HFFc6 (cell line): ENCODE measurements around the gene NECTIN3. TPM values are rescaled to one million over a fixed set of nuclear protein-coding genes. Genes with fewer than 3 reads are reported as not detected.

ENCODE experiments used
- DNase-seq: peaks from one replicate; pipeline ENCODE4 v3.0.0-alpha.2; 2018
- H3K27ac Mint-ChIP-seq: 2 replicates; pipeline ENCODE4 v1.8.0; 2020; ENCODE audit warnings: mild to moderate bottlenecking, mixed read lengths
- H3K27me3 Mint-ChIP-seq: 2 replicates; pipeline ENCODE4 v1.8.0; 2021; ENCODE audit warnings: mild to moderate bottlenecking, moderate library complexity, mixed read lengths; ENCODE audit not compliant: insufficient read depth
- H3K36me3 Mint-ChIP-seq: 2 replicates; pipeline ENCODE4 v1.8.0; 2021; ENCODE audit warnings: low read depth, mixed read lengths
- H3K4me1 Mint-ChIP-seq: 2 replicates; pipeline ENCODE4 v1.8.0; 2020; ENCODE audit warnings: low read depth, mixed read lengths
- H3K4me3 Mint-ChIP-seq: 2 replicates; pipeline ENCODE4 v1.8.0; 2020; ENCODE audit warnings: mild to moderate bottlenecking, moderate library complexity, mixed read lengths
- H3K9me3 Mint-ChIP-seq: 2 replicates; pipeline ENCODE4 v1.8.0; 2020; ENCODE audit warnings: mild to moderate bottlenecking, mixed read lengths
- long read RNA-seq: library from polyadenylated mRNA; unstranded; transcript quantifications from one replicate; pipeline ENCODE4 v2.0.0, GENCODE V29; 2019
- total RNA-seq, 6 experiments: library from RNA; stranded (reverse); fragmentation: NEBNext Ultra II Directional; extraction: Animal tissue kit (Norgen Biotek cat#: 25700); gene quantifications; 2 replicates in 1 of 6; 3 replicates in 5 of 6; pipeline ENCODE4 v1.2.3, GENCODE V29; 2021
- TF ChIP-seq, protein P1 (sequence below): fragments of 200-600 bp; sonication (generic); IDR thresholded peaks from 2 replicates; pipeline ENCODE4 v1.5.0; 2021; ENCODE audit warnings: antibody characterized with exemption, mild to moderate bottlenecking

The NECTIN3 gene, protein sequence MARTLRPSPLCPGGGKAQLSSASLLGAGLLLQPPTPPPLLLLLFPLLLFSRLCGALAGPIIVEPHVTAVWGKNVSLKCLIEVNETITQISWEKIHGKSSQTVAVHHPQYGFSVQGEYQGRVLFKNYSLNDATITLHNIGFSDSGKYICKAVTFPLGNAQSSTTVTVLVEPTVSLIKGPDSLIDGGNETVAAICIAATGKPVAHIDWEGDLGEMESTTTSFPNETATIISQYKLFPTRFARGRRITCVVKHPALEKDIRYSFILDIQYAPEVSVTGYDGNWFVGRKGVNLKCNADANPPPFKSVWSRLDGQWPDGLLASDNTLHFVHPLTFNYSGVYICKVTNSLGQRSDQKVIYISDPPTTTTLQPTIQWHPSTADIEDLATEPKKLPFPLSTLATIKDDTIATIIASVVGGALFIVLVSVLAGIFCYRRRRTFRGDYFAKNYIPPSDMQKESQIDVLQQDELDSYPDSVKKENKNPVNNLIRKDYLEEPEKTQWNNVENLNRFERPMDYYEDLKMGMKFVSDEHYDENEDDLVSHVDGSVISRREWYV
- total RNA-seq: 100 to 1,000 TPM in 1 of 6 experiments, 10 to 100 TPM in 5; 61.5 to 103 (median 84.9) TPM
- long read RNA-seq, partial matches to known transcripts: 6 of 24 reads
- long read RNA-seq, other reads (novel, unspliced or antisense): 17 of 24 reads

DNA sequence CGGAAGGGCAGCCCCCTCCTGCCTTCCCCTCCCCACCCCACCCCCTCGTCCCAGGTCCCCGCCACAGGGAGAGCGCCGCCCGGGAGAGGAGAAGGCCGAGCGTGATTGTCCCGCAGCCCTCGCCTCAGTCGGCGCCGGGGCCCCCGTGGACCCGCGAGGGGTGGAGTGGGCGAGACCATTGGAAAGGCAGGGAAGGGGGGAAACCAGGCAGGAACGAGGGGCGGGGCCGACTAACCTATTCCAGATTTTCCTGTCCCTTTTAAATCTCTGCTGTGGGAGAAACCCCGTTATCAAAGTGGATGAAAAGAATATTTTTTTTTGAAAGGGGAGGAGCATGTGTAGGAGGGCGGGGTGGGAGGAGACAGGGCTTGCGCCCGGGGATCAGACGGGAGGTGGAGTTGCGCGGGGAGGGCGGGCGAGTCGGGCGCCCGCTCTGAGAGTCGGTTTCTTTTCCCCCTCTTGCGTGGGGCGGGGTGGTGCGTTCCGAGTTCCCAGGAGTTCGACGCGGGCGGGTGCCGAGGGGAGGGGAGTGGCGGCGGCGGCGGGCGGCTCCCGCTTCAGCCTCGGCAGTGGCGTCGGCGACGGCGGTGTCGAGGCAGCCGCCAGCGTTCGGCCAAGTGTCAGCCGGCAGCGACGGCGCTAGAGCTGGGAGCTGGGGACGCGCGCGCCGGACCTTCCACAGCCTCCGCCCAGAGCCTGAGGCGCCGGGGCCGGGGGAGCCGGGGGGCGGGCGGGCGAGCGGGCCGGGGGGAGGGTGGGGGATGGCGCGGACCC lies at the start of gene NECTIN3:
NECTIN3 (plus strand) TSS at position 560 of the 774 bp plus-strand sequence; CDS start at position 762, 202 bp downstream.
- H3K36me3 Mint-ChIP-seq: peaks cover 27% of the 10 kb centered on the region
- peak within 1 kb of the TSS; percentile 97 for H3K4me3 Mint-ChIP-seq
- peak within 1 kb of the TSS; percentile 96 for H3K27ac Mint-ChIP-seq
- H3K27me3 Mint-ChIP-seq: no peaks in the 10 kb centered on the region; the same call in 1 of the 2 replicates
- H3K4me1 Mint-ChIP-seq: peaks cover 37% of the 10 kb centered on the region
- no peaks in the 10 kb centered on the region for H3K9me3 Mint-ChIP-seq
- peak; percentile 99 for DNase-seq
- TF ChIP-seq, protein P1, sequence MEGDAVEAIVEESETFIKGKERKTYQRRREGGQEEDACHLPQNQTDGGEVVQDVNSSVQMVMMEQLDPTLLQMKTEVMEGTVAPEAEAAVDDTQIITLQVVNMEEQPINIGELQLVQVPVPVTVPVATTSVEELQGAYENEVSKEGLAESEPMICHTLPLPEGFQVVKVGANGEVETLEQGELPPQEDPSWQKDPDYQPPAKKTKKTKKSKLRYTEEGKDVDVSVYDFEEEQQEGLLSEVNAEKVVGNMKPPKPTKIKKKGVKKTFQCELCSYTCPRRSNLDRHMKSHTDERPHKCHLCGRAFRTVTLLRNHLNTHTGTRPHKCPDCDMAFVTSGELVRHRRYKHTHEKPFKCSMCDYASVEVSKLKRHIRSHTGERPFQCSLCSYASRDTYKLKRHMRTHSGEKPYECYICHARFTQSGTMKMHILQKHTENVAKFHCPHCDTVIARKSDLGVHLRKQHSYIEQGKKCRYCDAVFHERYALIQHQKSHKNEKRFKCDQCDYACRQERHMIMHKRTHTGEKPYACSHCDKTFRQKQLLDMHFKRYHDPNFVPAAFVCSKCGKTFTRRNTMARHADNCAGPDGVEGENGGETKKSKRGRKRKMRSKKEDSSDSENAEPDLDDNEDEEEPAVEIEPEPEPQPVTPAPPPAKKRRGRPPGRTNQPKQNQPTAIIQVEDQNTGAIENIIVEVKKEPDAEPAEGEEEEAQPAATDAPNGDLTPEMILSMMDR: no peak; the same call in 1 of the 2 replicates

DNA sequence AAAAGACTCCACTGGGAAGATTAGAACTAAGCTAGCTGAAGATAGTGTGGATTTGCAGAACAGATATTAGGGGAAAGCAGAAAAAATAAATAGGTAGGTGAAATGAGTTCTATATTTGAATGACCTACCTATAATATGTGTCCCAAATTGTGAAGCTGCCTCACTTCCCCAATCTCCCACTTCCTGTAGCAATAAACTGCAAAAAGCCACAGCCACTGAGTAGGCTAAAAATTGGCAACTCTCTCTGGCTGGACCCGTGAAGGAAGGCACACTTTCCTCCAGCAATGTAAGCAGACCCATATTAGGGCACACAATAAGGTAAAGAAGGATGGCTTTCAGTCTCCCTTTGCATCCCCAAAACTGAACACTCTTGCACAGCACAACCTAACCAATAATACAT lies 43.7 kb upstream of the NECTIN3 start:
- no peak for DNase-seq
- no peaks in the 10 kb centered on the region for H3K27me3 Mint-ChIP-seq
- H3K36me3 Mint-ChIP-seq: no peaks in the 10 kb centered on the region
- H3K9me3 Mint-ChIP-seq: no peaks in the 10 kb centered on the region
- H3K4me3 Mint-ChIP-seq: no peak overlapping the region
- no peak overlapping the region for H3K27ac Mint-ChIP-seq
- TF ChIP-seq, protein P1: no peak
- no peaks in the 10 kb centered on the region for H3K4me1 Mint-ChIP-seq

DNA sequence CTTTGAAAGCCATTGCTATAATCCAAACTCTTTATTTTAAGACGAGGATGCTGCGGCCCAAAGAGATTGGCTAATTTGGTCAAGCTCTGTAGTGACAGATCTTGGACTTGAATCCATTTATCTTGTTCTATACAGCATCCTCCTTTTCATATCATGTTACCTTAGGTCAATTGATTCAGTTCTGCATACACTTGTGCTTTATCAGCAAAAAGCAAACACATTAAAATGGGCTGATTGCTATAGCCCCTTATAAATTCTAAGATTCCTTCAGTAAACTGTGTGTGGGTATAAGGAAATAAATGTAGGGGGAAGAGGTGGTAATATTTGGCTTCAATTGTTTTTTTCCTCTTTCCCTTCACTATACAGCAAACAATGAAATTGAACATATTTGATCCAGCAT lies 40.1 kb upstream of the NECTIN3 start:
- Mint-ChIP-seq H3K27me3 (no peaks in the 10 kb centered on the region), H3K36me3 (no peaks in the 10 kb centered on the region; the same call in 1 of the 2 replicates), H3K4me1 (no peaks in the 10 kb centered on the region), H3K27ac (no peak overlapping the region), H3K4me3 (no peak overlapping the region), H3K9me3 (no peaks in the 10 kb centered on the region)
- DNase-seq: no peak
- TF ChIP-seq, protein P1: no peak

DNA sequence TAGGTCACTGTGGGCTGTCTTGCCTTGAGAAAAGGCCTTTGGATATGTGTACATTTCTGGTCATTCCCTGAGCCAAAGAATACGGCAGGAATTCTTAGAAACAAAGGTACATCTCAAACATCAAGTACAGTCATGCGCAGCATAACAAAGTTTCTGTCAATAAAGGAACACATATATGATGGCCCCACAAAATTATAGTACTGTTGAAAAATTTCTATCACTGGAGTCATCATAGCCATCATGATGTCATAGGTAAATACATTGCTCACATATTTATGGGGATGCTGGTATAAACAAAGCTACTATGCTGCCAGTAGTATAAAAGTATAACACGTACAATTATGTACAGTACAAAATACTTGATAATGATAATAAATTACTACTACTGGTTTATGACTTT lies 38.9 kb upstream of the NECTIN3 start:
- TF ChIP-seq, protein P1: no peak
- H3K9me3 Mint-ChIP-seq: no peaks in the 10 kb centered on the region
- peaks cover 1% of the 10 kb centered on the region; the same call in 1 of the 2 replicates for H3K27me3 Mint-ChIP-seq
- peaks cover 6% of the 10 kb centered on the region; the same call in 1 of the 2 replicates for H3K36me3 Mint-ChIP-seq
- no peak overlapping the region for H3K4me3 Mint-ChIP-seq
- DNase-seq: no peak
- H3K27ac Mint-ChIP-seq: no peak overlapping the region
- H3K4me1 Mint-ChIP-seq: no peaks in the 10 kb centered on the region

DNA sequence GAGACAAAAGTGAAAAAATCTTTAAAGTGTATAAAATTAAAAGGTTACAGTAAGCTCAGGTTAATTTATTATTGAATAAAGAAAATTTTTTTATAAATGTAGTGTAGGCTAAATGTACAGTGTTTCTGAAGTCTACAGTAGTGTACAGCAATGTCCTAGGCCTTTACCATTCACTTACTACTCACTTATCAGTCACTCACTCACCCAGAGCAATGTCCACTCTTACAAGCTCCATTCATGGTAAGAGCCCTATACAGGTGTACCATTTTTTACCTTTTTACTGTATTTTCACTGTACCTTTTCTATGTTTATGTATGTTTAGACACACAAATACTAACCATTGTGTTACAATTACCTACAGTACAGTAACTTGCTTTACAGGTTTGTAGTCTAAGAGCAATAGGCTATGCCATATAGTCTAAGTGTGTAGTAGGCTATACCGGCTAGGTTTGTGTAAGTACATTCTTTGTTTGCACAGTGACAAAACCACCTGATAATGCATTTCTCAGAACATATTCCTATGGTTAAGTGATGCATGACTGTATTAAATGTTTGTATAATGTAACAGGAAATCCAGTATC lies 38.1 kb upstream of the NECTIN3 start:
- H3K4me1 Mint-ChIP-seq: no peaks in the 10 kb centered on the region
- H3K9me3 Mint-ChIP-seq: no peaks in the 10 kb centered on the region
- peaks cover 8% of the 10 kb centered on the region; the same call in 1 of the 2 replicates for H3K36me3 Mint-ChIP-seq
- H3K27me3 Mint-ChIP-seq: peaks cover 1% of the 10 kb centered on the region; the same call in 1 of the 2 replicates
- TF ChIP-seq, protein P1: no peak
- DNase-seq: no peak
- no peak overlapping the region for H3K27ac Mint-ChIP-seq
- no peak overlapping the region for H3K4me3 Mint-ChIP-seq
